OCI-LY7 (cell line): ENCODE results near the gene SUPT4H1.

Source experiments
- EZH2phosphoT487 ChIP-seq: fragments of 200-600 bp; sonication (generic); IDR thresholded peaks from 2 replicates; pipeline ENCODE4 v1.6.1; 2018; ENCODE audit warnings: low read depth, borderline replicate concordance, mild to moderate bottlenecking, mixed run types, antibody characterized with exemption, low read length, moderate library complexity, mixed read lengths
- TF ChIP-seq, protein P1 (sequence below): fragments of 200-600 bp; sonication (generic); conservative IDR thresholded peaks from 2 replicates; pipeline ENCODE4 v1.5.1; 2014; ENCODE audit warnings: mild to moderate bottlenecking, antibody characterized with exemption, low read length, moderate library complexity, mixed read lengths

DNA sequence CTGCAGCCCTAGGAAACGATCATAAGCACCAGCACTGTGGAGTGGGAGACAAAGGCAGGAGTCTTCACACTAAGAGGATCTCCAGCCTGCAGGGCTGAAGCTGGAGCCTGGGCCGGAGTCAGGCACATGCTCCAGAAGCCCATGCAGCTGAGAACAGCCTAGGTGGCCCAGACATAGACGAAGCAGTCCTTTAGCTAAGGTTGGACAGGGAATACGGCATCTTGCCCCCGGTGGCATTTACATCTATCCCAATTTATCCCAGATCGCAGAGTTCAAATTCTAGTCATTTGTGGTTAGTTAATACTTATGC lies 37.3 kb downstream of the SUPT4H1 start:
- TF ChIP-seq, protein P1, sequence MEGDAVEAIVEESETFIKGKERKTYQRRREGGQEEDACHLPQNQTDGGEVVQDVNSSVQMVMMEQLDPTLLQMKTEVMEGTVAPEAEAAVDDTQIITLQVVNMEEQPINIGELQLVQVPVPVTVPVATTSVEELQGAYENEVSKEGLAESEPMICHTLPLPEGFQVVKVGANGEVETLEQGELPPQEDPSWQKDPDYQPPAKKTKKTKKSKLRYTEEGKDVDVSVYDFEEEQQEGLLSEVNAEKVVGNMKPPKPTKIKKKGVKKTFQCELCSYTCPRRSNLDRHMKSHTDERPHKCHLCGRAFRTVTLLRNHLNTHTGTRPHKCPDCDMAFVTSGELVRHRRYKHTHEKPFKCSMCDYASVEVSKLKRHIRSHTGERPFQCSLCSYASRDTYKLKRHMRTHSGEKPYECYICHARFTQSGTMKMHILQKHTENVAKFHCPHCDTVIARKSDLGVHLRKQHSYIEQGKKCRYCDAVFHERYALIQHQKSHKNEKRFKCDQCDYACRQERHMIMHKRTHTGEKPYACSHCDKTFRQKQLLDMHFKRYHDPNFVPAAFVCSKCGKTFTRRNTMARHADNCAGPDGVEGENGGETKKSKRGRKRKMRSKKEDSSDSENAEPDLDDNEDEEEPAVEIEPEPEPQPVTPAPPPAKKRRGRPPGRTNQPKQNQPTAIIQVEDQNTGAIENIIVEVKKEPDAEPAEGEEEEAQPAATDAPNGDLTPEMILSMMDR = no peak
- TF ChIP-seq EZH2phosphoT487 = no peak
